K562 (cell line): ENCODE results near the gene SLC13A3. TPM values are rescaled to one million over a fixed set of nuclear protein-coding genes. Genes with fewer than 3 reads are reported as not detected.

Experiments used
- BACH1 ChIP-seq: fragments of 200-800 bp; sonication (Bioruptor generic); IDR thresholded peaks from 2 replicates; pipeline ENCODE4 v1.6.1; 2016; ENCODE audit warnings: missing genetic modification characterization, missing compliant biosample characterization
- E2F3 ChIP-seq: fragments of 250-450 bp; sonication (Bioruptor Pico); IDR thresholded peaks from 2 replicates; pipeline ENCODE4 v1.4.0; 2020; ENCODE audit warnings: mild to moderate bottlenecking
- EZH2 ChIP-seq: IDR thresholded peaks from 2 replicates; pipeline ENCODE4 v1.6.1; 2012; ENCODE audit warnings: low read depth, mild to moderate bottlenecking, inconsistent platforms, low read length, borderline replicate concordance
- GABPB1 ChIP-seq: sonication (generic); formaldehyde crosslinking; IDR thresholded peaks from 2 replicates; pipeline ENCODE4 v1.8.0; 2022; ENCODE audit warnings: mild to moderate bottlenecking, missing genetic modification reagents
- MAX ChIP-seq: sonication (generic); formaldehyde crosslinking; IDR thresholded peaks from 2 replicates; pipeline ENCODE4 v1.9.0; 2022; ENCODE audit warnings: mild to moderate bottlenecking, missing genetic modification reagents
- MIER1 ChIP-seq: fragments of 450-650 bp; IDR thresholded peaks from 2 replicates; pipeline ENCODE4 v1.6.1; 2016; ENCODE audit warnings: antibody characterized with exemption, mild to moderate bottlenecking, low read depth
- TARDBP ChIP-seq: fragments of 450-650 bp; IDR thresholded peaks from 2 replicates; pipeline ENCODE4 v1.6.1; 2016
- ZNF609 ChIP-seq: sonication (generic); formaldehyde crosslinking; IDR thresholded peaks from 2 replicates; pipeline ENCODE4 v1.8.1; 2023; ENCODE audit warnings: missing genetic modification reagents, mild to moderate bottlenecking, borderline replicate concordance
- ZNF79 ChIP-seq: fragments of 250-450 bp; sonication (Bioruptor Pico); IDR thresholded peaks from 2 replicates; pipeline ENCODE4 v1.4.0; 2020; ENCODE audit warnings: low read depth, mild to moderate bottlenecking, moderate library complexity
- ZNF830 ChIP-seq: fragments of 250-450 bp; sonication (Bioruptor Pico); IDR thresholded peaks from 2 replicates; pipeline ENCODE4 v1.5.0; 2021; ENCODE audit warnings: mild to moderate bottlenecking
- polyA plus RNA-seq, 8 experiments: library from polyadenylated mRNA; depleted of rRNA in 4 of 8; stranded (reverse) in 5 of 8; unstranded in 3 of 8; fragments of >200 nt; fragmentation: Nextera tagmentation in 2 of 8; fragmentation: Illumina TruSeq in 1 of 8; extraction: Ambion mirVana in 2 of 8; extraction: Trizol in 1 of 8; gene quantifications; 2 replicates each; pipeline versions ENCODE4 v1.2.1 to v1.2.3, GENCODE V29; 2011 to 2014; ENCODE audit warnings: inconsistent platforms in 1 of 8, missing spikeins in 1 of 8
- total RNA-seq, 7 experiments: library from RNA; depleted of rRNA in 6 of 7; stranded (reverse); fragments of >200 nt in 6 of 7; fragmentation: Illumina TruSeq in 2 of 7; extraction: Trizol in 2 of 7; gene quantifications; 2 replicates each; pipeline versions ENCODE4 v1.2.1 to v1.2.3, GENCODE V29; 2011 to 2021; ENCODE audit warnings: low replicate concordance in 1 of 7
- TF ChIP-seq, protein P1 (sequence below), 2 experiments: fragments of 450-650 bp; IDR thresholded peaks; 2 replicates each; pipeline ENCODE4 v1.6.1; 2016; ENCODE audit warnings: mild to moderate bottlenecking in 2 of 2, borderline replicate concordance in 1 of 2, low read depth in 1 of 2, moderate library complexity in 1 of 2

Gene SLC13A3
- total and polyA plus RNA-seq, 9 of the 15 experiments (the other 6 are each of a cell fraction or from before 2014, with no cell fraction given), result 5.5 to 16.4 (median 8.5) TPM

GRCh38 chr20:46689082-46689753 is 38.0 kb upstream of the SLC13A3 start, which contains the start of gene TP53RK (continued):
- TF ChIP-seq ZNF609 (CRISPR knock-in tag), result no peak
- TF ChIP-seq BACH1 (tag), result no peak
- TF ChIP-seq MAX (CRISPR knock-in tag), result peak; percentile 49; the same call in 1 of the 2 replicates
- TF ChIP-seq EZH2, result no peak
- TF ChIP-seq, protein P1, sequence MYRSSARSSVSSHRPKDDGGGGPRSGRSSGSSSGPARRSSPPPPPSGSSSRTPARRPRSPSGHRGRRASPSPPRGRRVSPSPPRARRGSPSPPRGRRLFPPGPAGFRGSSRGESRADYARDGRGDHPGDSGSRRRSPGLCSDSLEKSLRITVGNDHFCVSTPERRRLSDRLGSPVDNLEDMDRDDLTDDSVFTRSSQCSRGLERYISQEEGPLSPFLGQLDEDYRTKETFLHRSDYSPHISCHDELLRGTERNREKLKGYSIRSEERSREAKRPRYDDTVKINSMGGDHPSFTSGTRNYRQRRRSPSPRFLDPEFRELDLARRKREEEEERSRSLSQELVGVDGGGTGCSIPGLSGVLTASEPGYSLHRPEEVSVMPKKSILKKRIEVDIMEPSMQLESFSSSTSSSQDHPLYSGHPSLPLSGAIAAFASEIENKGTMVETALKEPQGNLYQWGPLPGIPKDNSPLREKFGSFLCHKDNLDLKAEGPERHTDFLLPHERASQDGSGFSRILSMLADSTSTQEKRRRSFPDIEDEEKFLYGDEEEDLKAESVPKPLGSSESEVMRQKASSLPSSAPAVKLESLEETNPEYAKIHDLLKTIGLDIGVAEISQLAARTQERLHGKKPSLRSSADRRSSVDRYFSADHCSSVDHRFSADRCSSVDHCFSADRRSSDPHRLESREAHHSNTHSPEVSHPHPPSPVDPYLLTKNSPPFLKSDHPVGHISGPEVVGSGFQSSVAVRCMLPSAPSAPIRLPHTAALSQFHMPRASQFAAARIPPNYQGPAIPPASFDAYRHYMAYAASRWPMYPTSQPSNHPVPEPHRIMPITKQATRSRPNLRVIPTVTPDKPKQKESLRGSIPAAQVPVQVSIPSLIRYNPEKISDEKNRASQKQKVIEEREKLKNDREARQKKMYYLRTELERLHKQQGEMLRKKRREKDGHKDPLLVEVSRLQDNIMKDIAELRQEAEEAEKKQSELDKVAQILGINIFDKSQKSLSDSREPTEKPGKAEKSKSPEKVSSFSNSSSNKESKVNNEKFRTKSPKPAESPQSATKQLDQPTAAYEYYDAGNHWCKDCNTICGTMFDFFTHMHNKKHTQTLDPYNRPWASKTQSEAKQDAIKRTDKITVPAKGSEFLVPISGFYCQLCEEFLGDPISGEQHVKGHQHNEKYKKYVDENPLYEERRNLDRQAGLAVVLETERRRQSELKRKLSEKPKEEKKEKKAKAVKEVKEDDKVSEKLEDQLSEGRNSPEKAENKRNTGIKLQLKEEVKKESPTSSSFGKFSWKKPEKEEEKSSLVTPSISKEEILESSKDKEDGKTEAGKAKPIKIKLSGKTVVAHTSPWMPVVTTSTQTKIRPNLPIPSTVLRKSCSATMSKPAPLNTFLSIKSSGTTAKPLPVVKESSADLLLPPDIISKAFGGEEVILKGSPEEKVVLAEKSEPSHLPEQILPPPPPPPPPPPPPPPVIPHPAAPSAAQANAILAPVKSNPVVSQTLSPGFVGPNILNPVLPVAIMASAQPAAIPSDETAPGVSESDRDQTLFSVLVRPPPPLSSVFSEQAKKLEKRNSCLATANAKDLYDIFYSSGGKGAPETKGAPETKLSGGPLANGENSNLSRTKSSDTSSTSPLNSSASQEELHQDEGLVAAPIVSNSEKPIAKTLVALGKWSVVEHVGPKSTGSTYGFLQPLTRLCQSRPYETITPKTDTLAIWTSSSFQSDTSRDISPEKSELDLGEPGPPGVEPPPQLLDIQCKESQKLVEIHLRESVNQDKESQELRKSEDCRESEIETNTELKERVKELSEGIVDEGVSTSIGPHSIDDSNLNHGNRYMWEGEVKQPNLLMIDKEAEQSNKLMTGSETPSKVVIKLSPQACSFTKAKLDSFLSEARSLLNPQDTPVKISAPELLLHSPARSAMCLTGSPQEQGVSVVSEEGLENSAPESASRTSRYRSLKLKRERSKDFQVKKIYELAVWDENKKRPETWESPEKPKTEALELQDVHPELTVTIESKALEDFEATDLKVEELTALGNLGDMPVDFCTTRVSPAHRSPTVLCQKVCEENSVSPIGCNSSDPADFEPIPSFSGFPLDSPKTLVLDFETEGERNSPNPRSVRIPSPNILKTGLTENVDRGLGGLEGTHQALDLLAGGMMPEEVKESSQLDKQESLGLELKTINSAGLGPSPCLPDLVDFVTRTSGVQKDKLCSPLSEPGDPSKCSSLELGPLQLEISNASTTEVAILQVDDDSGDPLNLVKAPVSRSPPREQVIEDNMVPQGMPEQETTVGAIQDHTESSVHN (IDR thresholded peaks at IDR 0.05; ENCODE audit: borderline replicate concordance in 1 of 2, low read depth in 1 of 2), result no peak
- TF ChIP-seq MIER1, result no peak
- TF ChIP-seq ZNF79, result no peak
- peak; percentile 87 for TF ChIP-seq GABPB1 (CRISPR knock-in tag)
- no peak for TF ChIP-seq ZNF830 (CRISPR knock-in tag)
- TF ChIP-seq E2F3 (CRISPR knock-in tag), result no peak
- no peak for TF ChIP-seq TARDBP
